HUDEP-2 (cell line): Measurements from ENCODE around the gene SHISAL2B.
"Not testable (repeated sequence)": the region's sequence is repeated elsewhere in the genome, so short reads cannot be mapped to it uniquely, and the experiment has no call there.

ENCODE experiments used
- DNase-seq, 76 experiments: peaks; one replicate each; lab custom pipeline; 2025; ENCODE audit not compliant: unreplicated experiment in 76 of 76; lab: John Stamatoyannopoulos, UW

Gene SHISAL2B

DNA sequence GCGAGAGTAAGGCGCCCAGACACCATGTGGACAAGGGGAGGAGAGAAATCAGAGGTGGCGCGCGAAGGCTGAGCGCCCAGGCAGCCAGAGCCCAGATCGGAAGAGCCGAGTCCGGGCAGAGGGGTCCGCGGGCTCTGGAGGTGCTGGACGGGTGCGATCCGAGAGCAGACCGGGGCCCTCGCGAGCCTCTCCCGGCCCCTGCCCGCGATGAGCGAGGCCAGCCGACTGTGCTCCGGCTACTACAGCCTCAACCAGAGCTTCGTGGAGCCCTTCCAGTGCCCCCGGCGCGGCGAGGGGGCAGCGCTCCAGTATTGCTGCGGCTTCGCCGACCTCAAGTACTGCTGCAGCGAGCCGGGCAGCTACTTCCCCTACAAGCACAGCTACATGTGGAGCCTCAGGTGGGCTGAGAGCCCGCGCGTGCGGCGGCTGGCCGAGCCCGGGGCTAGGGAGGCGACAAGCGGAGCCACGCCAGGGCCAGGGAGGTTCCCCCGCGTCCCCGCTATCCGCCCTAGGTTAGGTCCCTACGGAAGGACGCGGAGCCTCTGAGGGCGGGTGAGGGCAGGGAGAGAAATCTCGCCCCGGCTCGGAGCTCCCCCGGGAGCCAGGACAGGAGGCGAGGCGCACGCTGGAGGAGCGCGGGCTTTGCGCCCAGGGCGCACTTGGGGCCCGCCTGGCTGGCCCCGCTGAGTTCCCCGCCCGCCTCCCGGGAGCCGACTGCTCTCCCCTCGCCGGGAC lies at the start of gene SHISAL2B:
TSS of gene SHISAL2B (plus strand) at position 87 of the 735 bp plus-strand sequence. CDS start at position 208, 121 bp downstream.
- peak in 9 of 76 experiments; percentile 2 to 34 (median 7) for DNase-seq

DNA sequence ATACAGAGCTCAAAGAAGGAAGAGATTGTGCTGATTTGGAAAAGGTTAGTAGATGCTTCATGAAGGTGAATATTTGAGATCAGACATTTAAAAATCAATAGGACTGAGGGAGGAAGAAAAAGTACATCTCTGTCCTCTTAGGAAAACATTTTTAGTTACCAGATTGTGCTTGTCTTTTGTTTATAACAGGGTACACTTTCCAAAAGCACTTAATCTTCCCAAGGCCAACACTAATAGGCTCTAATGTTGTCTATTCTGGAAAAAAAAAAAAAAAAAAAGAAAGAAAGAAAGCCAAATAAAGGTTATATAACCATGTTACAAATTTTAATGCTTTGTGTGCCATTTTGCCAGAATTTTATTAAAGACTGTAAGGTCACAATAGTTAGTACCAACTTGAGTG lies 45.5 kb upstream of the SHISAL2B start:
- DNase-seq: no peak

DNA sequence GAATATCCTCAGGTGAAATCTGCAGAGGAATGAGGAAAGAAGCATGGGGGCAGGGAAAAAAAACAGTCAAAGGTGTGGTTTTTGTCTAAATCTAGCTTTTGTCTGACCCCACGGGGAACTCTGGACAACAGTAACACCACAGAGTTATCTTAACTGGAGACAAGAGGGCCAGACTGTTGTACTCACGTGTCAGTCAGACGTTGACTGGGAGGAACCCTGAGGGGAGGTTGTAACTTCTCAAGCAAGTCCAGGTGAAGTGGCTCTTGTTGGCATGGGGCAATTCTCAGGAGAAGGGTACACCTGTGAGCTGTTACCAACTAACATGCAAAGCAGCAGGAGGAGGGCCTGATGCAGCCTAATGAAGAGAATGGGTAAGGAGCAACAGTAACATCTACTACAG lies 44.1 kb upstream of the SHISAL2B start:
- no peak for DNase-seq

DNA sequence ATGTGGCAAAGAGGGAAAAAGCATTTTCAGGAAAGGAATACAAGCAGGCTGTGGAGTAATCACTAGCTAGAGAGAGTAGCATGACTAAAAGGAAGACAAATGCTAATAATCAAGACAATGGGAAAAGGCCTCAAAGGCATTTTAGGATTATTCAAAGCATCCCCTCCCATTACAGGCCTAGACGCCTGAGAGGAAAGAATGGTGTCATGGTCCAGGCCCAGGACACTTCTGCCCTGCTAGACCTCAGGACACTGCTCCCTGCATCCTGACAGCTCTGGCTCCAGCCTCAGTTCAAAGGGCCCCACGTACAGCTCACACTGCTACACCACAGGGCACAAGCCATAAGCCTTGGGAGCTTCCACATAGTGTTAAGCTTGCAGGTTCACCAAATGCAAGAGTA lies 40.8 kb upstream of the SHISAL2B start:
- no peak for DNase-seq

DNA sequence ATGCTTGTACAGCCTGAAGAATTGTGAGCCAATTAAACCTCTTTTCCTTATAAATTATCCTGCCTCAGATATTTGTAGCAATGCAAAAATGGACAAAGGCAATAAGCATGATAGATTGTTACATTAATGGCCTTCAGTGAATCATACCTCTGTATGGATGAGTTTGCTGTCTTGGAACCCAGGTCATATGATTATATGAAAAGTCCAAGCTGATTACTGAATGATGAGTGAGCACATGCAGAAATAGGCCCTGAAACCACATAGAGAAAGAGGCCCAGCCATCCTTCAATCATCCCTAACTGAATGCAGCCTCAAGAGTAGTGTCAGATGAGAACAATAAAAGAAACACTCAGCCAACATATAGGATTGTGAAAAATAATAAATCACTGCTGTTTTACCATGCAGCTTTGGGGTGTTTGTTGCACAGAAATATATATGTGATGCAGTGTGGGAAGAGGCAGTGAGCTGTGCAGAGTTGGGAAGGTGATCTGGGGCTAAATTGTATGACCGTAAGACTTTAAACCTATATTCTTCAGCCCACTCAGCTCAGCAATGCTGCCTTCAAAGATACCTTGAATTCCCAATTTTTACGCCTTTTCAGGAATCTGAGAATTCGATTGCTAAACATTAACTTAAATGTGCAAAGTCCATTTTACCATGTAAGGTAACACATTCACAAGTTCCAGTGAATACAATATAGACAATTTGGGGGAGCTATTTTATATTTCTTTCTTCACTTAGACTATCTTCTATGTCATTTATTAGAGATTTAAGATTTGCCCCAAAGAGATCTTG lies 36.3 kb upstream of the SHISAL2B start:
- no peak for DNase-seq

DNA sequence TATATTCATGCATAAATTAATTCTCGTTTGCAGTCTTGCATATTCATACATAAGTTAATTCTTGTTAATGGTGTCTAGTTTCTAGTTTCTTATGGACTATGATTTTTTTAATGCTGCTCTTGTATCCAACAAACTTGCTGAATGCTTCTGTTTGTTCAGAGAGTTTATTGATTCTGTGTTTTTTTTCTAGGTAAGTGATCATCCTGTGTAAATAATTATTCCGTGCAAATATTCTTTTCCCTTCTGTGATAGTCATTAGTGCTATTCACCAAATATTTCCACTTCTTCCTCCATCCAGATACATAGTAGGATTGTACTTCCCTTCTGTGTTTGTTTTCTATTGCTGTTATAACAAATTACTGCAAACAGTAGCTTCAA lies 35.8 kb upstream of the SHISAL2B start:
- DNase-seq: no peak

DNA sequence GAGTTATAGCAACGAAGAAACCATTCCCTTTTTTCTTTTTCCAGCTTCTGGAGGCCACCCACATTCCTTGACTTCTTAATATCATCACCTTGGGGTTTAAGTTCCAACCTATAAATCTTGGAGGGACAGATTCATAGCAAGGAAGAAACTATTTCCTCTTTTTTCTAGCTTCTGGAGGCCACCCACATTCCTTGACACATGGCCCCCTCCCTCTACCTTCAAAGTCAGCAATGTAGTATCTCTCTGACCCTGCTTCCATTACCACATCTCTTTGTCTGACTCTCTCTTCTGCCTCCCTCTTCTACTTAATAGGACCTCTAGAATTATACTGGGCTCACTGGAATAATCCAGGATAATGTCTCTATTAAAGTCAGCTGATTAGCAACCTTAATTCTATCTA lies 34.7 kb upstream of the SHISAL2B start:
- no peak for DNase-seq

DNA sequence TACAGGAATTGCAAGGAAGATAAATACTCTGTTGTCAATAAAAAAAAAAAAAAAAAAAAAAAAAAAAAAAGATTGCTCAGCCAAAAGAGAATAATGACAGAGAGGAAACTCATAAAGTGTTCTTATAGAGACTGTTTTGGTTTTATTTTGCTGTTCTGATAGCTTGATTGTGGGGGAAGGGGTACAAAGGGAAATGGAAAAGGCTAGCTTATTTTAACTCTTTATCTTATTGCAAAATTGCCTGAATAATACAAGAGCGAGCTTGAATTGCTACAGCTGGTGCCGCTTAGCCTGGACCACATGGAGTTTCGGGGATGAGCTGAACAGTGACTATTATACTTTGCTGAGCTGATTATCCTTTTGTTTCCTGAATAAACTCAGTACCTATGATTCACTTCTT lies 31.0 kb upstream of the SHISAL2B start:
- DNase-seq: no peak

DNA sequence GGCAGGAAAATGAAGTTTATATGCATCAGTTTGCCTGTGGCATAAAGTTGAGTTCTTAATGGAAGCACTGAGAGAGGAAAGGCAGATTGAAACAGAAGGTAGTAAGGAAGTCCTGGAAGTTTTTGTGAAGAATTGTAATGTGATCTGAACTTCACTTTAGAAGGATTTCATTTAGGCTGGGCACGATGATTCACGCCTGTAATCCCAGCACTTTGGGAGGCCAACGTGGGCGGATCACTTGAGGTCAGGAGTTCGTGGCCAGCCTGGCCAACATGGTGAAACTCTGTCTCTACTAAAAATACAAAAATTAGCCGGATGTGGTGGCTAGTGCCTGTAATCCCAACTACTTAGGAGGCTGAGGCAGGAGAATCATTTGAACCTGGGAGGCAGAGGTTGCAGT lies 27.1 kb upstream of the SHISAL2B start:
- DNase-seq: not testable (repeated sequence)

DNA sequence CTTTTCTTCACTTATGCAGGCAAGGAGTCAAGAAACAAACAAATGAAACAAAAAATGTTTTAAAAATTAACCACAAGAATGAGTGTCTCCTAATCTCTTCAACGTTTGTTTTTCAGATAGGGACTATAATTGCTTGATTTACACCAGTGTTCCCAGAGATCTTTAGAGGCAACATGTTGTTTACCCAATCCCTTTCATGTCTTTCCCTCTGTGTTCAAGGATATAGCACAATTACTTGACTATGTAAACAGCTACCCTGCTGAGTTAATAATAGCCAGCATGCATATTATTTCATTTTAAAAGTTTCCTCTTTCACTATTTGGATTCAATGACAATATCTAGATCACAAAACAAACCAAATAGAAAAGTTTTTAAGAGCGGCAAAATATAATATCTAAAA lies 25.1 kb upstream of the SHISAL2B start:
- DNase-seq: no peak

DNA sequence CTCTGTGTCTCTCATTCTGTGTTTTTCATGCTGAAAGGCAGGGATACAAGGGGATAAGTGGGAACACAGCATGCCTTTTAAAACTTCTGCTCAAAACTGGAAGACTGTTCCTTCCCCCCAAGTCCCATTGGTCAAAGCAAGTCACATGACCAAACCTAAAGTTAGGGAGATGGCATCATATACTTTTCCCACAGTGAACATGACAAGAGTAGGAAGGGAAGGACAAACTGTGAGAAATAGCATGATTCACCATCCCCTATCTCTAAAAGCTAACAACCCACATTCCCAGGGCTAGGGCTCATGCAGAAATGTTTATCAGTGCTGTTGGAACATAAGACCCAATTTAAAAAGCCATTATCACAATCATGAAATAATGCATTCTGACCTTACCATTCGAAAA lies 24.2 kb upstream of the SHISAL2B start:
- DNase-seq: no peak

DNA sequence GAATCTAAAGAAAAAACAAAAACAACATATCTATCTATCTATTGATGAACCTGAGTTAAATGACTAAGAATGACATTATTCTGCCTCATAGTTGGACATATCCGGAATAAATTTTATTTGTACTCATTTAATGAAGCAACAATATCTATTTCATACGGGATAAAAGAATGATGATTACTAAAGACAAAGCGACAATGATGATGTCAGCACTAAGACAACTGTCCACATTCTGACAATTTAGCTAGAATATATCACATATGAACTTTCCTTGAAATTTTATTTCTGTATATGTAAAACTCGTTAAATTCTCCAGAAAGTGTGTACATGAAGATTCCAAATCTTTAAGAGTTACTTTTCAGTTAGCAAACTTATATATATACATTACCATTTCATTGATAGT lies 23.2 kb upstream of the SHISAL2B start:
- DNase-seq: no peak

DNA sequence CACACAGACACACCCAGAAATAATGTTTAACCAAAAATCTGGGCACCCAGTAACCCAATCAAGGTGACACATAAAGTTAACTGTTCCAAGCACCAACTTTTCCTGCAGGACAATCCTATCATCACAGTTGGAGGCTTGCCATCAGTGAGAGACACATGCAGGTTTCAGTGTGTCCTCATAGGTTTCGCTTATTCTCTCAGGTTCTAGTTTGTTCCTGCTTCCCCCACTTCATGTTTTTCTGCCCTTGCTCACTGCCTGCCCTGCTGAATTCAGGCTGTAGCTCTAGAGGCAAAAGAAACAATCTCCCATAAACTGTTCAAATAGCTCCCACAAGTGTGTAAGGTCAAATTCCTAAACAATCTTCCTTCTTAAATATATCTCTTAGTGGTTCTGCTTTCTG lies 20.0 kb upstream of the SHISAL2B start:
- no peak for DNase-seq

DNA sequence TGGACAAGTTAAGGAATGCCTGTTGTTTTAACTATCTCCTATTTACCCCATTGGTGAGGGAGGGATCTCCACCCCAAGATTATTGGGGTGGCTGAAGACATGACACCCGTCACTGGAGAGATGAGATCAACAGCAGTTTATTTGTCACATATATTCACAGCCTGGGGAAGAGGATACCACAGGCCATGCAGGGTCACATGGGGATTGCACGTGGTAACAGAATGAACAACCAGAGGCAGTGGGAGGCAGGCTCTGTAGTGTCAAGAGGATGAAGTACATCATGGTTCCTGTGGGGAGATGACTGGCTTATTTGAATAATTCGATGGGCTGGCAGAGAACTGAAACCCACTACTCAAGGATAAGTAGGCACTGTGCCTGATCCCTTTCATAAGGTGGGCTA lies 18.6 kb upstream of the SHISAL2B start:
- DNase-seq: no peak

DNA sequence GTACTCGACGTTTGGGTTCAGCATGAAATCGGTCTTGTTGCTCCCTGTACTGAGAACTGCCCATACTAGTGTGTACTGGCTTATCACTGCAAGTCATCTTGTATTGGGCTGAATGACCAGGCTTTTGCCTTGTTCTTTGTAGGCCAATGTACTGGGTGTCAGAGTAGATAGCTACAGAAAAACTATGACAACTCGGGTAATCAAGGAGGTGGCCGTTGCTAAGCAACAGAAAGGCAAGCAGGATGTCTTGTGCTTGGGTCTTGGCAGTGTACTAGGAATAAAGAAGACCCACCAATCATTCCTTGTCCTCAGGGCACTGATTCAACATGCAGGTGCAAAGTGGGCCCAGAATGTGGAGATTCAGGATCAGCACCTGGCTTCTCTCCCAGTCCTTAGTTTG lies 11.9 kb upstream of the SHISAL2B start:
- DNase-seq: peak in 2 of 76 experiments; percentile 17 to 20

DNA sequence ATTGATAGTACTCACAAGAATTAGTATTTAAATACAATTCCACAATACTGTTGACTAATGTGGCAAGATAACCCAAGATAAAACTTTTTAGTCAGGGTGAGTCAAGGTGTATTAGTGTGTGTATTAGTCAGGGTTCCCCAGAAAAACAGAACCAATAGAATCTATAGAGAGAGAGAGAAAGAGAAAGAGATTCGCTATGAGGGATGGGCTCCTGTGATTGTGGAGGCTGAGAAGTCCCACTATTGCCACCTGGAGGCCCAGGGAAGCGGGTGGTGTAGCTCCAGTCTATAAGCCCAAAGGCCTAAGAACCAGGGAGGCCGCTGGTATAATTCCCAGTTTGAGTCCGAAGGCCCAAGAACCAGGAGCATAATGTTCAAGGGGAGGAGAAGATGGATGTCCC lies 10.0 kb upstream of the SHISAL2B start:
- DNase-seq: no peak

DNA sequence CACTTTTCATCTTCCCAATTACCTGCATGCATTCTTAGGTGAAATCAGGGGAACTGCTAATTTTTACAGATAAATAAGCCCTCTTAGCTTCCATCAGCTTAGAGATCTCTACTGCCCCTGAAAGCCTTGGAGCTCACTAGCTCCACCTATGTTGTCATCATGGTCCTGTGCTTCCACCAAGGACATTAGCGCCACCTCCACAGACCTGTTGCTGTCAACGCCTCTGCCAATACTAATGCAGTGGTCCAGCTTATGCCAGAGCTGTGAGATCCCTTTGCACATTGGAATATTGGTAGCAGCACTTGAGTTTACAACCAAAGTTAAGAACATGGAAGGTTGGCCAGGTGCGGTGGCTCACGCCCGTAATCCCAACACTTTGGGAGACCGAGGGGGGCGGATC lies 7.7 kb upstream of the SHISAL2B start:
- DNase-seq: peak in 1 of 76 experiments; percentile 6

DNA sequence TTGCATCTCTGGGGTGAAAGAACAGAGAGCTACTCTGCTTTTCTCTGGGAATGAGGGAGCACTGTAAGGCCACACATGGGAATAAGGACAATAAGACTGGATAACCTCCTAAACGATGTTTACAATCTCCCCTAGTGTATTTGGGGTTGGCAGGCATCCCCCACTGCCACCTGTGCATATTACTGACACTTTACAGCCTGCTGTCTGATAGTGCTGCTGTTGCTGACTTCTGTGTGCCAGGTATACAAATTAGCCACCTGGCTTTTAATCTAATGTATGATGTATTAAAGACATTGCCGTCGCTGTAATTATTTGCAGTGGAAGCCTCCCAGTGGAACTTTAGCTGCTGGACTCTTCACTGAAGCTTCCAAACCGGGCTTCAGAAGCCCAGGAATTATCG lies 4.4 kb upstream of the SHISAL2B start:
- DNase-seq: no peak

DNA sequence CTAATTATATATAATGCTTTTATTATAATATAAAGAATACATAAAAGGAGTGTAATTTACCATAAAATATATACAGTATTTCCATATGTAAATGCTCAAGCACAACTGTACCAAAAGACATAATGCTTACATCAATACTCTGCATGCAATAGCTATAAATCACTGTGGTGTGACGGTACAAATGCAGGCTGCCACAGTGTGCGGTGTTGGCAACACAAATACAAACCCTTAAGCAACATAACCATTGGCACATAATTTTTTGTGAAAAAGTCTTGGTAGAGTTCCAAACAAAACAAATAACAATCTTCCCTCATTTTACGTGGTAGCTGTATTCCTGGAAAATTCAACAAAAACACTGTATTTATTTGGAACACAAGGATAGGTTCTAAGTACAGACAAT lies 1.9 kb upstream of the SHISAL2B start:
- no peak for DNase-seq

DNA sequence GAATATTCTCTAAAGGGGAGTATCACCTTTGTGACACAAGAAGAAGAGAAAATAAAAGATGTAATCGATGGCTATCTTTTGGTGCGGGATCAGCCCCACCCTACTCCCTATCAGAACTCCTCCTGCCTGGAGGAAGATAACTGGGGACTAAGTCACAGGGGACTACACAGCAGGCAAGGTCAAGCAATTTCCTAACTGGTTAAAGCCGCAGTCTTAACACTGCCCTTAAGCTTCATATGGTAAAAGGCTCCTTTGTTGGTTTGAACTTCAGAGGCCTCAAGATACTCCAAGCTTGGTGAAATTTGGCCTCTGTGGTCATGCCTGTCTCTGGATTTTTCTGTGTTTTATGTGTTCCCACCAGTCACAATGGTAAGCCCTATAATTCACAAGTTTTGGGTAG lies 1.3 kb upstream of the SHISAL2B start:
- DNase-seq: peak in 1 of 76 experiments; percentile 8

DNA sequence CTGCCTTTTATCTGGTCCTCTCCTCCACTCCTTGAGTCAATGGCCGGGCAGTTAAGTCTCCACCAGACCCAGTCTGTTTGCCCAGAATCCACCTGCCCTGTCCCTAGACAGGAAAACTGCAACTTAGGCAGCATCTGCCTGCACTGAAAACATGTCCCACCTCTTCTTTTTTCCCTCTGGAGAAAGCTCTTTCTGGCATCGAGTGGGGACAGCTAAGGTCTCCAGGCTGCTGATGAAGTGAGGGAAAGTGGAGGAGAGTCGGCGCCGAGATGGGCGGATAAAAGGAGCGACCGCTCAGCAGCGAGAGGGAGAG lies 243 bp upstream of the SHISAL2B start:
- peak in 1 of 76 experiments; percentile 9 for DNase-seq

DNA sequence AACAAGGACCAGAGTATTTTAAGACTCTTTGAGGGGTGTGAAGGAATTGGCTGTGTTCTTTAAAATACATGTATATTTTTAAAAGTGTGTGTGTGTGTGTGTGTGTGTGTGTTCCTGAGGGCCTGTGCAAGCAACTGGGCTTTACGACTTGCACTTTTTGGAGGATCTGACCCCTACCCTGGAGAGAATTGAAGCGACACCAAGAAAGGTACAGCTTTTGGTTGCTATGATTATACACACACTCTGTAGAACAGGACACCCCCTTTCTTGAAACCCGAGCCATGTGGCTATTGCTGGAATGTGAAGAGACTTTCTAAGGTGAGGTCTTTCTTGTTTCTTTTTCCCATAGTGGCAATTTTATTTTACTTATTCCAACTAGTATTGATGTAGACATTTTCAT lies 988 bp downstream of the SHISAL2B start:
- no peak for DNase-seq
